HG03342 (cell line): ENCODE measurements around the gene JADE1.

Experiments used
- ATAC-seq: cut with Tn5 transposase; IDR thresholded peaks from one replicate; pipeline ENCODE4 v1.9.1; 2021; ENCODE audit warnings: mild to moderate bottlenecking, moderate library complexity; ENCODE audit not compliant: unreplicated experiment

JADE1 gene

DNA sequence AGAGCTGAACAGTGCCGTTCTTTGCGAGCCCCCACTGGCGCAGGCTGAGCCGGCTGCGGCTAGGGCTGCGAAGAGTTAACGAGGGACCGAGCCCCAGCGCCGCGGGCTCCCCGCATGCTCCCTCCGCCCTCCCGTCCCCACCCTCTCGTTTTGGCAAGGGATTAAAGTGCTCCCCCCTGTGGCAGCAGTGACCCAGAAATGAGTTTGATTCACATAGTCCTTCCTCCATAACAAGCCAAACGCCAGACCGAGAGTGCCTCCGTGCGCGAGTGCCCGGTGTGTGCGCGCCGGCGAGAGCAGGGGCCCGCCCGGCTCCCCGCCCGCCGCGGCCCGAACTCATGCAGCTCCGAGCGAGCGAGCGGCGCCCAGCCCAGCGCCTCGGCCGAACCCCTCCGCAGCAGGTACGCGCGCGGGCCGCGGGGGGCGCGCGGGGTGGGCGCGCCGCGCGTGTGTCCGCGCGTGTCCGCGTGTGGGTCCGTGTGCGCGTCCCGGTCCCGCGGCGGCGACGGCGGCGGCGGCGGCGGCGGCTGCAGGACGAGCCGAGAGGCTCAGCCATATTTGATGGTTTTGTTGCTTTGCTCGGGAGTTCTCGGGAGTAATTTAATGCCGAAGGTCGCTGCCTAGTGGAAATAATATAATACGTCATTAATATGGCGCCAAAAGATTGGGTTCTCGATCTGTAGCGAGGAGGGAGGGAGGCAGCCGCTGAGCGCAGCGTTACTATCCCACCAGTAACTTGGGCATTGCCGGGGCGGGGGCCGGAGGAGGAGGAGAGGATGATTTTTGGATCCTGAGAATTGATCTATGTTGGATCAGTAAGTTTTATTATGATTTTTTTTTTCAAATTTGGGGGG is at the start of gene JADE1:
Gene JADE1, plus strand, starts transcription at position 224 of the 854 bp plus-strand sequence. CDS start 22,059 bp downstream, outside the sequence.
- ATAC-seq: peak; percentile 50

DNA sequence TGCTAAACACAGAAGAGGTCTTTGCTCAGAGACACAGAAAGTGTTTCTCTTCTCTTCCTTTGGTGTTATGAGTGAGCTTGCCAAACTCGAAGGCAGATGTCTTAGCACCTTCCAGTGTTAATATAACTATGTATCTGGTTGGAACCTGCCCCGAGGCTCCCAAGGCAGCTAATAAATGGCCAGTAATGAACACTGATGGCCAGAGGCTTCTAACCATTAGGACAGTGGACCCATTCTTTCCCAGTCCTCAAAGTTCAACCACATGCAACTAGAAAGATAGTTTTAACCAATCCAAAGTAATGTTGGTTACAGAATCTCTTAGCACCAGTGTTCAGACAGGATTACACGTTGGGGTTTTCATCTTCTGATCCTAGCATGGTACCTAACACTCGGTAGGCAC is 42.7 kb upstream of the JADE1 start:
- no peak for ATAC-seq

DNA sequence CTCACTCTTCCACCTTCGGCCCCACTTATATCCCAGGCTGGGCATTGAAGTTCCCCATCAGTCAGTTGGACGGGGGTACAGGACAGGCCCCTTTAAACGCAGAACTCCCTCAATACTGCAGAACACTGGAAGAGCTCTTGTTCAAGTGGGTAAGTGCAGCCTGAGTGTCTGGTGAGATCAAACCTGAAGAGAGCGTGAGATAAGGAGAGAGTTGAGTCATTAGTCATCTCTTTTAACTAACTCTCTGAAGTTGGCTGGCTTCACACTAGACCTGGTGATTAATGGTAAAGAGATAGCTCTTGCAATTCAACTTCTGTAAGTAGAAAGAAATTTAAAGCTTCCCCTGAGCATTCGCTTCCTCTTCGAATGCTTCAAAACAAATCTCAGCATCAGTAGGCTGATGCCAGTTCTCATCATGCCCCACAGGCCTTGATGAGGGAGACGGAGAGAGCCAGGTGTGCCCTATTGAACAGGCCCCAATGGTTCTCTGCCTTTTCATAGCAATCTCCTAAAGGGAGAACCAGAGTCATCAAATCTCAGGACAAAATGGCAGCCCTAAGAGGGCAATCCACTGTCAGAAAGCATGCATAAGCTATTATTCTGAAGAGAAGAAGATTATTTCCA is 41.0 kb upstream of the JADE1 start:
- ATAC-seq: no peak

DNA sequence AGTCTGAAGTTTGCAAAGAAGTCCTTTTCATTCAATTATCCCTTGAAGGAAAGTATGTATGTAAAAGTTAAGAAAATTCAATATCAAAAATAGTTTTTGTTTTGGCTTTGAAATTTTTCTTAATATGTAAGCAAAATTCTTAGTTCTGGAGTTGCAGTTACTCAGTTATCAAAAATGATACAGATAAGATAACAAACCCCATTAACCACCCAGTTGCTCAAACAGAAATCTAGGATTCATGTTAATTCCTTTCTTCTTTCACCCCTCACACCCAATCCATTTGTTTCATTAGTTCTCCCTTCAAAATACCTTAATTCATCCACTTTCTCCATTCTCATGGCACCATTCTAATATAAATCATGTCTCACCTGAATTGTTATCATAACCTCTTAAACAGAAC is 40.5 kb upstream of the JADE1 start:
- ATAC-seq: no peak

DNA sequence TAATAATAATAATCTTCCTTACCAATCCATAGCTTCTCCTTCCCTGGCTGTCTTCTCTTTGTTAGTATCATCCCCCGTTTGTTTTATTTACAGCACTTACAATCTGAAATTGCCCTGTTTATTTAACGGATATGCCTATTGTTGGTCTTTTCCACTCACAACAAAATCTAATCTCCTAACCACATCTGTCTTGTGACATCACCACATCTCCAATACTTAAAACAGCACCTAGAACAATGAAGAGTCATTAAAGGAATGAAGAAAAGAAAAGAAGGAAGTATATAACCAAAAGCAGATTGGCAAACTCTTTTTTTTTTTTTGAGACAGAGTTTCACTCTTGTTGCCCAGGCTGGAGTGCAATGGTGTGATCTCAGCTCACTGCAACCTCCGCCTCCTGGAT is 38.7 kb upstream of the JADE1 start:
- no peak for ATAC-seq

DNA sequence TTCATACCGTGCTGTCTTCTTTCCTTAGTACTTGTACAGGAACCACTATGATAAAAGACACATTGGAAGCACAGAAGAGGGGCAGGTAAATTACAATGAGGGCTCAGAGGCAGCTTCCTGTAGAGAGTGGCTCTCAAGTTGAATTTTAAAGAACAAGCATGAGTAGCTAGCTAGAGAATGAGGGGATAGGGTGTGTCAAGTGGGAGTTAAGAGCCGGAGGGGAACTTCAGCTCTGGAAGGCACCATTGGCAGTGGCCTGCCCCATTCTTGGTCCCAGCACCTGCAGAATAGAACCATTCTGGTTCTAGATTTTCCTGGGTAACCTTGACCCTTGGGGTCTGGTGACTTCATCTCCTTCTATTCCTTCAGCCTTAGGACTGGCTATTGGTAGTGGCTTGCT is 34.0 kb upstream of the JADE1 start:
- ATAC-seq: no peak

DNA sequence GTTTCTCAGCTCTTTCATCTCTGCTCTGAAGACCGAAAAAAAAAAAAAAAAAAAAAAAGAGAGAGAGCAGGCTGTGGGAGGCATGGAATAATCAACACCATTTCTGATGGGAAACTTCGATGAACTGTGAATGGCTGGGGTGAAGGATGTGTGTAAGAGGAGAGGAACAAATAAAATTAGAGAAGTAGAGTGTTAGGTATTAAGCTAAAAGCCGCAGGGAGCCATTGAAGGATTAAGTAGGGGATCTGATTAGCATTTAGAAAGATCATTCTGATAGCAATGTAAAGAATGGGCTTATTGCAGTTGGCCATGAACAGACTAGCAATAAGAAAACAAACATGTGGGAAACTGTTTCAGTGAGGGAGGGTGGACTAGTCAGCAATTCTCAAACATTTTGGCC is 33.6 kb upstream of the JADE1 start:
- no peak for ATAC-seq

DNA sequence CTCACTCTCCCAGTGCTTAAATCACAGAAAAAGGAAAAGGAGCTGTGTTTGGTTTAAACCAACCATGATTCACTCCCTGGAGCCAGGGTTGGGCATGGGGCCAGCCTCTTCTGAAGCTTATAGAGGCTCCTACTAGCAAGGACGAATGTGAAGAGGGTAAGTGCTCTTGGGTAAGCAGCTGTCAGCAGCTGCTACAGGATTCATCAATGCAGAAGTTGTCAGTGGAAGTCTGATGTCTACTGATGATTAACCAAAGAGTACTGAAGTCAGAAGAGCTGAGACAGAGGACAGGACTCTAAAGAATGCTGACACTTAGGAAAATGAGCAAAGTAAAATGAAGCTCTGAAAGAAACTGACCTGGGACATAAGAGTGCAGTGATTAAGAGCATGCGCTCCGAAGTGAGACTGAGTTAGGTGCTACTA is 32.7 kb upstream of the JADE1 start:
- ATAC-seq: no peak

DNA sequence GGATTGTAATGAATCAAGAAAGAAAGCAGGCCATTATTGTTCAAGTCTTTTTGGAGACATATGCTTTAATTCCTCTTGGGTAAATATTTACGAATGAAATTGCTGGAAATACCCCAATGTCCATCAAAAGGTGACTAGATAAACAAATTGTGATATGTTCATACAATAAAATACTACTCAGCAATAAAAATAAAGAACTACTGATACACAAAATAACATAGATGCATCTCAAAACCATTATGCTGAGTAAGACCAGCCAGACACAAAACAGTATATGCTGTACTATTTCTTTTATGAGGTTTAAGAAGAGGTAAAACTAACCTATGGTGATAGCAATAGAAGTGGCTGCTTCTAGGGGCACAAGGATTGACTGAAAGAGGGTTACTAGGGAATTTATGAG is 28.8 kb upstream of the JADE1 start:
- ATAC-seq: no peak

DNA sequence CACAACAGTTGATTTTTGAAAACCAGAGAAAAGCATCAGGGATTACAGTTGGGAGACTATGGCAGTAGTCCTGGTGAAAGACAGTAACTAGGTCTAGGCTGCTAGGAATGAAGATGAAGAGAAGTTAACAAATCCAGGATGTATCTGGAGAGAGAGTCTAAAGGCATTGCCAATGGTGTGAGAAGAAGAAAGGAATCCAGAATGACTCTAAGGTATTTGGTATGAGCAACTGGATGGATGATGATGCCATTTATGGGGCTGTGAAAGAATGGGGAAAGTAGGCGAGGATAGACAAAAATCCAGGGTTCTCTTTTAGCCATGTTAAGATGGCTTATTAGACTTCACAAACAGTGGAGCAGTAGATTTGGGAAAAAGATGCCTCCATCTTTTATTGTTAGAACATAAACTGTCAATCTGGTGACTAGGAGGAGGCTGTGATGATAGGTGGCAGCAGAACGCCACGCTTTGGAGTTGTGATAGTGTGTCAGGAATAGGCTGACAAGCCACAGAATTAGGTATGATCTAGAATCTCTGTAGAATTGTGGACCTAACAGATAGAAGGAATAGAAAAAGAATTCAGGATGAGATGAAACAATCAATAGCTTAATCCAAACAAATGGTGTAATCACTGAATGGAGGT is 27.3 kb upstream of the JADE1 start:
- peak; percentile 68 for ATAC-seq

DNA sequence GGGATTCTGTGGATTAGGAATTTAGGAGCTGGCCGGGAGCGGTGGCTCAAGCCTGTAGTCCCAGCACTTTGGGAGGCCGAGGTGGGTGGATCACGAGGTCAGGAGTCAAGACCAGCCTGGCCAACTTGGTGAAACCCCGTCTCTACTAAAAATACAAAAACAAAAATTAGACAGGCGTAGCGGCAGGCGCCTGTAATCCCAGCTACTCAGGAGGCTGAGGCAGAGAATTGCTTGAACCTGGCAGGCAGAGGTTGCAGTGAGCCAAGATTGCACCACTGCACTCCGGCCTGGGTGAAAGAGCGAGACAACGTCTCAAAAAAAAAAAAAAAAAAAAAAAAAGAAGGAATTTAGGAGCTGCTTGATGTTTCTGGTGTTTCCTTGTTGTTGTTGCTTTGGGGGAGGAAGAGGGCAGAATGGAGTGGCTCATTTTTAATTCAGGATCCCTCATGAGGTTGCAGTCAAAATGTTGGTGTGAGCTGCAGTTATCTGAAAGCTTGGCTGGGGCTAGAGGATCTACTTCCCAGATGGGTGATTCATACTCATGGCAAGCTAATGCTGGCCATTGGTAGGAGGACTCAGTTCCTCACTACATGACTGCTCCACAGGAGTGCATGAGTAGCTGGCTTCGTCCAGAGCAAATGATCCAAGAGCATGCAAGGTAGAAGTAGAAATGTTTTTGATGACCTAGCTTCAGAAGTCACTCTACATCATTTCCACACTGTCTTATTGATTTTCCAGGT is 26.5 kb upstream of the JADE1 start:
- no peak for ATAC-seq

DNA sequence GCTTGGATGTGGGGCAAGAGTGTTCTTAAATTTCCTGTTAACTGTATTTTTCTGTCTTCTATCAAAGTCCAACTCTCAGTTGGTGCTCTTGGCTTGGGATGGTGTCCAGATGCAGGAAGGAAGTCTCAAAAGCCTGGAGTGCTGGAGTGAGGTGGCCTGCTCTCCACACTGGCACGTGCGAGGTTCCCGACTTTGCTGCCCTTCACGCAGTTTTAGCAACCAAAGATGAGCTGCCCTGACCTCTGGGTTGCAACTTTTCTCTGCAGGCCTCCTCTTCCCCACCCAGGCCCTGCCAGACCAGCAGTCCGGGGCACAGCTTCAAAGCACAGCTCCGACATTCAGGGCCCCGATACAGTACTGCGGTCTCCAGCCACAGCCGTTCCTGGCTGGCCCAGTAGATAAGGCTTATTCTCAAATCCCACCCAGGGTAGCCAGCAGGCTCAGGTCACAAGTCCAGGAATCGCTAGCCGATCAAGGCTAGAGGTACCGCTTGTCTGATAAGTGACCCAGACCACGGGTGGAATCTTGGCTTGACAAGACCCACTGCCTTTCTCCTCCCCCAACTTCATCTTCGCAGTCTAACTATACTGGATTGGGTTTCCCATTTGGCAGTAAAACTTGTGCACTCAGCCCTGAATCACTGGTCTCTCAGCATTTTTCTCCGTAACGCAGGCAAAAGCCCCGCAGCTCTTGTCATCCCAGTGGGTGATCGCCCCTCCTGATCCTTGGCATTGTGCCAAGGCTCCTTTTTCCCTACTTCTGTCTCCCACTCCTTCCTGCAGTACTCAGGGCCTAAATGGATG is 21.8 kb upstream of the JADE1 start:
- ATAC-seq: no peak

DNA sequence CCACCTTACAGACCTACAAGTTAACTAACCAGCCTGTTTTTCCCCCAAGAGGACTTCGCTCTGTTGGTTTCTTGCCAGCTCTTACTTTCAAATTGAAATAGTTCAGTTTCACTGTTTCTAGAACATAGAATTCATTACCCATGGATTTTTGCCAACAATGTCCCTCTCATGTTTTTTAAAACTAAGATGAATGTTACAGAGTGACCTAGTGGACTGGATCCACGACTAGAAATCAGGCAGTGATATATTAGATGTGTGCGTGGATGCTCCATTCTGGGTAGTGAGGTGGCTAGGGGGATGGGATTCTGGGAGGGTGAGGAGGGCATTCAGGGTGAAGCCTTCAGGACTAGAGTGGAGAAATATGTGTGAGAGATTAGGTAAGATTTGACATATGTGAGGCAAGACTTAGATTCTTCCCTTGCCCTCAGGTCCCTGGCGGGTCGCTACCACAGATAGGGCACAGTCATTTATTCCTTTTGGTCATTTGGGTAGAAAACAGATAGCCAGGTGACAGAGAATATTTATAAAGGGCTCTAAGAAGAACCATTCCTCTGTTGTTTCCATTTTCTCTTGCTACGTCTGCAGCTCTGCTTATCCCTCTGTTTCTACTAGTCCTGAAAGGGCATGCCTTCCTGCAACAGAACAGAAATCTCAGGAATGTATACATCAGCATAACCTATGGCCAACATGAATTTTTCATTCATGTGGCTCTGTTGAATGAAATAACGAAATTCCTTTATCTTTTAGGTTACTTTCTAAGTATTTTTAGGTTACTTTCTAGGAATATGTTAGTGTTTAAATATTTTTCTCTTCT is 15.4 kb upstream of the JADE1 start:
- ATAC-seq: no peak

DNA sequence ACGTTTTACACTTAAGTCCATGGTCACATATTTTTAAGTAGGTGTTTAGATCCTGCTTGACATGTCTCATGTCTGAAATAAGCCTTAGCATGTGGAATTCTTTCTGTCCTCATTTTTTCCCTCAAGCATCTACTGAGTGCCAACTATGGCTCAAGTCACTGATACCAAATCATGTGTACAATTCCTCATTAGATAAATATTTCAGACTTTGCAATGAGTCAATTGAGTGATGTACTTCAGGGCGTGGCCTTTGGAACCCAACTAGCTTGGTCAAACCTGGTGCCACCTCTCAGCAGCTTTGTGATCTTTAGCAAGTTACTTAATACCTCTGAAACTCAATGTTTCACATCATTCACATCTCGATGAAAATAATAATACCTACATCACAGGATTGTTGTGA is 12.6 kb upstream of the JADE1 start:
- no peak for ATAC-seq

DNA sequence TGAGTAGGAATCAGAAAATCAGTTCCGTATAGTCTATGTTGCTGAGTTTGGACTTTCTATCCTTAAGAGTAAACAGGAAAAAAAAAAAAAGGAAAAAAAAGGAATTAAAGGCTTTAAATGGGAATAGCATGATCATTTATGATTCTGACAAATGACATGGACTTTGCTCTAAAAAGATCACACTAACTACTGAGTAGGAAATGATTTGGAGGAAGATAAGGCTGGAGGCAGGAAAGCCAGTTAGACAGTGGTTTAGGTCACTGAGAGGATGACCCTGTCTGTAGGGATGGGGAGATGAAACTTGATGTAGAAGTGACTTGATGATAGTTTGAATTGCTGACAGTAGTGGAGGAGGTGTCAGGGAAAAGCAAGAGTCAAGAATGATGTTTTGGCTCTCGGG is 9.2 kb upstream of the JADE1 start:
- no peak for ATAC-seq

DNA sequence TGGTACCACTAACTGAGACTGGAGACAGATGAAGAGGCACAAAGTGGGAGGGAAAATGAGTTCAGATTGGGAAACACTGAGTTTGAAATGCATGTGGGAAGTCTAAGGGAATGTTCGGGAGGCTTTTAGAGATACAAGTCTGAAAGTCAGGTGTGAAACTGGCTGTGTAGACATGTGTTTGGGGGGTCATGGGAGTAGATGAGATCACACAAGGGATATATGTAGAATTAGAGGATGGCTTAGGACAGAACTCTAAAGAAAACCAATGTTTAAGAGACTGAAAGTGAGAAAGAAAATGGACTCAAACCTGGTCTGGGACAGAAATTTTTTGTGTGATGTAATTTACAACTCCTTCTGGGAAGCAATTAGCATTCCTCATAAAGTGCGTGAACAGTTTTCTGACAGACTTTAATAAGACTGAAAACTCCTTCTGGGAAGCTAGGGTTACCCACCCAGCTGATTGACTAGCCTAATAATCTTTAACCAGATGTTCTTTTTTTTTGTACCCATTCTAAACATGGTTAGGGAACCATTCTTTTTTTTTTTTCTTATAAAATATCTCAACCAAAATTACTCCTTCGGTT is 8.7 kb upstream of the JADE1 start:
- no peak for ATAC-seq

DNA sequence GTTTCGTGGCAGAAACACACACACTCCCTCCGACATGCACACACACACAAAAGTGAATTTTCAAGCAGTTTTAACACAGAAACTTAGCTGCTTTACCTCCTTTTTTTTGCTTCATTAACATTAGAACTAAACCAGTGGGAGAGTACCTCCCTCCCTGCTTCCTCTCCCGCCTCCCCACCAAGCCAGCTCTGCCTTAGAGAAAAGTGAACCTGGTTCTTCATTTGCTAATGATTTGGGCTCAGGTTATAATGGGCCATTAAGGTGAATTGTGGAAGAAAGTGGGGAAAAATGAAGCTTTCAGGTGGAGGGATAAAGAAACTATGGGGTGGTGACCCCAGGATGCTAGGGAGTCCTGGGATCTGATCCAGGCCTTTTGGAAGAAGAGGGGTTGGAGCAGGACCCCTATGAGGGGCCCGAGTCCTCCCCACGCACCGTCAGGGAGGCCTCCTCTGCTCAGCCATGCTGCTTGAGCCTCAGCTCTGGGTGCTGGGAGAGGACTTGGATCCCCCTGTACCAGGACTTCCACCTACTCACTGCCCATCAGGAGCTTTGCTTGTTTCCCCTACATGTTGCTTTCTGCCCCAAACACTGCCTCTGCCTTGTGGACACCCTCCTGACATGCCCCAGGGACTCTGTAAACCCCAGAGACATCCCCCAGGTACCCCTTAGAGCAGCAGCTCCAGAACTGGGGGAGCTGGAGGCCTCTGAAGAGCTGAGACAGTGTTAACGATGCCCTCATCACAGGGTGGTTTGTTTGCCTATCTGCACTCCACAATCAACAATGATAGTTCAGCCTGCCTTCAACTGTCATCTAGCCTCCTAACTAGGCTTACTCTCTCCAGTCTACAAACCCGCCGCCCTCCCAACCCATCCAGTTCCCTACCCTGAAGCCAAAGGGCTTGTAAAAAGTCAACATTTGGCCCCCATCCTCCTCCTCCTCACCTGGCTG is 6.5 kb upstream of the JADE1 start:
- no peak for ATAC-seq

DNA sequence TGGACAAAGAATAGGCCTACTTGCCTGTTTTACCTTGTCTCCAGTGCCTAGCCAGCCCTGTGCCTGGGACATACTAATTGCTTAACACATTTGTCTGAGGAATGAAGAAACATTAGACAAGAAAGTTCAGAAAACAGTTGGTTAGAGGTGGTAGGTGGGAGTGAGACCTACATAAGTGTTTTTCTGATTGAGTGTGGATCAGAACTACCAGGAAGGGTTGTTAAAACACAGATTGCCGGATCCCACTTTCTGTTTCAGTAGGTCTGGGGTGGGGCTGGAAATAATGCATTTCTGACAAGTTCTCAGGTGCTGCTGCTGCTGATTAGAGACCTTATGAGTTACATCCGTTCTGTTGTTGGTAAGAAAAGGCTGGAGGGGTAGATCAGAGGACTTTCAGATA is 5.7 kb upstream of the JADE1 start:
- no peak for ATAC-seq
